Myocyte (in vitro differentiated cells): ENCODE data around the gene CDCP1. TPM values are rescaled to one million over a fixed set of nuclear protein-coding genes. Genes with fewer than 3 reads are reported as not detected.
A peak's percentile ranks its signal among the peaks of the same experiment; 100 is the strongest.
"Not testable (repeated sequence)": the region's sequence is repeated elsewhere in the genome, so short reads cannot be mapped to it uniquely, and the experiment has no call there.

Experiments used
- DNase-seq: peaks from one replicate; pipeline ENCODE4 v3.0.0-alpha.2; 2012; ENCODE audit warnings: low read depth
- total RNA-seq: library from RNA; depleted of rRNA; stranded (reverse); fragments of >200 nt; gene quantifications from 2 replicates; pipeline ENCODE4 v1.2.3, GENCODE V29; 2014

The CDCP1 gene
- total RNA-seq, 1 donor from 2014 or later: 2.7 TPM

- DNase-seq: no peak
These were observed 85.8 kb downstream of the CDCP1 start for GRCh38 chr3:45060165-45060892.

GRCh38 chr3:45059132-45059531, 87.0 kb downstream of the CDCP1 start:
- no peak for DNase-seq

GRCh38 chr3:45057557-45057956, 88.6 kb downstream of the CDCP1 start:
- no peak for DNase-seq

GRCh38 chr3:45056608-45057301, 89.4 kb downstream of the CDCP1 start:
- DNase-seq: peak; percentile 56

GRCh38 chr3:45055411-45056143, 90.6 kb downstream of the CDCP1 start:
- peak; percentile 82 for DNase-seq

- peak; percentile 33 for DNase-seq
These were observed 91.2 kb downstream of the CDCP1 start for GRCh38 chr3:45055032-45055410.

GRCh38 chr3:45054196-45054857, 91.9 kb downstream of the CDCP1 start:
- DNase-seq: peak; percentile 49

- not testable (repeated sequence) for DNase-seq
These were observed 92.4 kb downstream of the CDCP1 start for GRCh38 chr3:45053805-45054195.

- DNase-seq: no peak
These were observed 94.5 kb downstream of the CDCP1 start for GRCh38 chr3:45051685-45052084.

GRCh38 chr3:45049807-45050206, 96.4 kb downstream of the CDCP1 start:
- no peak for DNase-seq

GRCh38 chr3:45048244-45048643, 97.9 kb downstream of the CDCP1 start:
- DNase-seq: peak; percentile 74

- DNase-seq: peak; percentile 81
These were observed 102.4 kb downstream of the CDCP1 start for GRCh38 chr3:45043728-45044299.

- no peak for DNase-seq
These were observed 104.0 kb downstream of the CDCP1 start for GRCh38 chr3:45042162-45042561.

GRCh38 chr3:45041666-45042065, 104.5 kb downstream of the CDCP1 start:
- DNase-seq: peak; percentile 54

GRCh38 chr3:45037720-45038455, 108.3 kb downstream of the CDCP1 start:
- DNase-seq: peak; percentile 97

- no peak for DNase-seq
These were observed 110.5 kb downstream of the CDCP1 start for GRCh38 chr3:45035441-45036301.

- peak; percentile 82 for DNase-seq
These were observed 111.4 kb downstream of the CDCP1 start for GRCh38 chr3:45034612-45035252.

- no peak for DNase-seq
These were observed 112.4 kb downstream of the CDCP1 start for GRCh38 chr3:45033791-45034190.
